GM23248 (cell line): ENCODE measurements around the gene RPH3AL.

Source experiments
- EZH2 ChIP-seq: fragments of 200-600 bp; sonication (generic); IDR thresholded peaks from 2 replicates; pipeline ENCODE4 v1.6.1; 2018; ENCODE audit warnings: antibody characterized with exemption, mild to moderate bottlenecking; ENCODE audit not compliant: insufficient read depth, poor library complexity, severe bottlenecking
- EZH2phosphoT487 ChIP-seq: fragments of 200-600 bp; sonication (generic); IDR thresholded peaks from 2 replicates; pipeline ENCODE4 v1.6.1; 2018; ENCODE audit warnings: antibody characterized with exemption, moderate library complexity, mild to moderate bottlenecking, low read depth; ENCODE audit not compliant: insufficient read depth

DNA sequence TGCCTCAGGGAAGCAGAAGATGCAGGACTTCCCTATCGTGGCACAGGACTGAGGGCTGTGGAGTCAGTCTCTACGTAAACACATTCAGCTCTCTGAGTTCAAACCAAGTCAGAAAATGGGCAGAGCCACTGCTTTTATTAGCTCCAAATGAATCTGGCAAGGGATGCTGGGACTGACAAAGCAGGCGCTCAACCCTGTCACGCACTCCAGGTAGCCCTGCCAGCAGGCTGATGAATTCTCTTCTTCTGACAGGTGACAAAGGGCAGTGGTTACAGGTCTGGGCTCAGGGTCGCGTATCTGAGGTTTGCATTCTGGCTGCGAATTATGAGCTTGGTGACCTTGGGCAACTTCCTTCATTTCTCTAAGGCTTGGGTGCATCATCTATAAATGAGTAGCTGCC is 9.4 kb downstream of the RPH3AL start:
- no peak for TF ChIP-seq EZH2phosphoT487
- TF ChIP-seq EZH2: no peak
